Measurements from ENCODE around the gene COA3.
"Not testable (repeated sequence)": the region's sequence is repeated elsewhere in the genome, so short reads cannot be mapped to it uniquely, and the experiment has no call there.

DNA sequence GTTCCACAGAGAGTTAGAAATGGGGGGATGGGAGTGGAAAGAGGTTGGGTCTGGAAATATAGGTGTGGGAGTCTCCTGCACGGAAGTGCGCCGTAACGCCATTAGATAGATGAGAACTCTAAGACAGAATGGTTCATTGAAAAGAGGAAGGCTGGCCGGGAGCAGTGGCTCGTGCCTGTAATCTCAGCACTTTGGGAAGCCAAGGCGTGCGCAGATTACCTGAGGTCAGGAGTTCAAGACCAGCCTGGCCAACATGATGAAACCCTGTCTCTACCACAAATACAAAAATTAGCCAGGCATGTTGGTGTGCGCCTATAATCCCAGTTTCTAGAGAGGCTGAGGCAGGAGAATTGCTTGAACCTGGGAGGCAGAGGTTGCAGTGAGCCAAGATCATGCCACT, 30.5 kb downstream of the COA3 start:
- TF ChIP-seq POLR2AphosphoS5 (IDR thresholded peaks at IDR 0.05; ENCODE audit: low read depth, low read length), result not testable (repeated sequence)
- TF ChIP-seq, protein P1, sequence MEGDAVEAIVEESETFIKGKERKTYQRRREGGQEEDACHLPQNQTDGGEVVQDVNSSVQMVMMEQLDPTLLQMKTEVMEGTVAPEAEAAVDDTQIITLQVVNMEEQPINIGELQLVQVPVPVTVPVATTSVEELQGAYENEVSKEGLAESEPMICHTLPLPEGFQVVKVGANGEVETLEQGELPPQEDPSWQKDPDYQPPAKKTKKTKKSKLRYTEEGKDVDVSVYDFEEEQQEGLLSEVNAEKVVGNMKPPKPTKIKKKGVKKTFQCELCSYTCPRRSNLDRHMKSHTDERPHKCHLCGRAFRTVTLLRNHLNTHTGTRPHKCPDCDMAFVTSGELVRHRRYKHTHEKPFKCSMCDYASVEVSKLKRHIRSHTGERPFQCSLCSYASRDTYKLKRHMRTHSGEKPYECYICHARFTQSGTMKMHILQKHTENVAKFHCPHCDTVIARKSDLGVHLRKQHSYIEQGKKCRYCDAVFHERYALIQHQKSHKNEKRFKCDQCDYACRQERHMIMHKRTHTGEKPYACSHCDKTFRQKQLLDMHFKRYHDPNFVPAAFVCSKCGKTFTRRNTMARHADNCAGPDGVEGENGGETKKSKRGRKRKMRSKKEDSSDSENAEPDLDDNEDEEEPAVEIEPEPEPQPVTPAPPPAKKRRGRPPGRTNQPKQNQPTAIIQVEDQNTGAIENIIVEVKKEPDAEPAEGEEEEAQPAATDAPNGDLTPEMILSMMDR (IDR thresholded peaks at IDR 0.05), result not testable (repeated sequence)

Data from Panc1 (cell line).